Ectodermal cell (in vitro differentiated cells): ENCODE data around the gene LGALS9B.
"Not testable (repeated sequence)": the region's sequence is repeated elsewhere in the genome, so short reads cannot be mapped to it uniquely, and the experiment has no call there.

Source experiments
- H3K27ac ChIP-seq: 2 replicates; pipeline ENCODE4 v1.7.0; 2013; ENCODE audit warnings: mild to moderate bottlenecking, low read depth, low read length; ENCODE audit not compliant: insufficient read depth, poor library complexity, severe bottlenecking
- H3K27me3 ChIP-seq: 2 replicates; pipeline ENCODE4 v1.7.0; 2013; ENCODE audit warnings: mild to moderate bottlenecking, low read length; ENCODE audit not compliant: insufficient read depth, control insufficient read depth, poor library complexity, severe bottlenecking
- H3K36me3 ChIP-seq: one replicate; pipeline ENCODE4 v1.7.0; 2013; ENCODE audit warnings: low read length; ENCODE audit not compliant: control insufficient read depth, insufficient read depth
- H3K4me1 ChIP-seq: one replicate; pipeline ENCODE4 v1.7.0; 2013; ENCODE audit warnings: low read length; ENCODE audit not compliant: control insufficient read depth, insufficient read depth
- H3K4me3 ChIP-seq: 2 replicates; pipeline ENCODE4 v1.7.0; 2013; ENCODE audit warnings: low read depth, low read length, control low read depth; ENCODE audit not compliant: insufficient read depth
- H3K9me3 ChIP-seq: 2 replicates; pipeline ENCODE4 v1.7.0; 2013; ENCODE audit warnings: mild to moderate bottlenecking, low read length, moderate library complexity; ENCODE audit not compliant: control insufficient read depth
- WGBS, 2 experiments: methylation state at CpG; one replicate each; pipeline ENCODE4 v1.1.7; 2013; ENCODE audit warnings: missing lambda C conversion rate in 2 of 2; 5-methylcytosine and 5-hydroxymethylcytosine counted together

Gene LGALS9B

DNA sequence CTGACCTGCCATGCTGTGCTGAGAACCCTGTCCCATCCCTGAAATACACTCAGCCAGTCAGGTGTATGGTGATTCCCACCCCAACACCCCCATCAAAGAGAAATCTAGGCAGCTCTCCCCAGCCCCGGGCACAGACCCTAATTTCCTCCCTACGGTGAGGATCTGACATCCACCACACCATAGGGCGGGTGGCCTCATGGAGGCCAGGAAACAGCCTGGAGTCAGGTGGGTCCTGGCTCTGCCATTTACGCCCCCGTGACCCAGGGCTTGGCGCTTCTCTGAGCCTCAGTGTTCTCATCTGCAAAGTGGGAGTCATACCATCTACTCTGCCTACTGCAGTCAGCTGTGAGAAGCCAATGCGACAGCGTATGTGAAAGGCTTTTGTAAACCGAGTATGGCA, 27.4 kb upstream of the LGALS9B start:
- 88 to 100% methylated on average over 6 of the region's 9 CpGs for WGBS, 2 experiments
- H3K4me3 ChIP-seq, H3K4me1 ChIP-seq, H3K9me3 ChIP-seq, H3K36me3 ChIP-seq, H3K27ac ChIP-seq, H3K27me3 ChIP-seq: not testable (repeated sequence)

DNA sequence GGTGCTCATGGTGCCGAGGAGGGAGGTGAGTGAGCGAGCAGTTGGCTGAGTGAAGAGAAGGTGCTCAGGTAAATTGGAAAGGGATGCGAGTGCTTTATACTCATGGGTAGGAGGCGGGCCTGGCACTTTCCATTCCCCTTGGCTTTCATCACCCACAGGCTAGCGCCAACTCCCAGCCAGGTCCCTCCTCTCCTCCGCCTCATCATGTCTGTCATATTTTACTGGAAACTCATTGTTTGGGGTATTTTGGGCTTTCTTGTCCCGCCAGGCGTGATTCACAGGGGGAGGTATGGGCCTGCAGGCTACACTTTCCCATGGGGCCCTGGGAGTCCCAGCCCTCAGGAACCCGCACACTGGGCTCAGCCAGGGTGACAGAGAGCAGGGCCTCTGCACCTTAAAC, 26.8 kb upstream of the LGALS9B start:
- 100% methylated on average over 4 of the region's 9 CpGs; no CpG with 5 or more reads in 1 of the 2 experiments for WGBS, 2 experiments

DNA sequence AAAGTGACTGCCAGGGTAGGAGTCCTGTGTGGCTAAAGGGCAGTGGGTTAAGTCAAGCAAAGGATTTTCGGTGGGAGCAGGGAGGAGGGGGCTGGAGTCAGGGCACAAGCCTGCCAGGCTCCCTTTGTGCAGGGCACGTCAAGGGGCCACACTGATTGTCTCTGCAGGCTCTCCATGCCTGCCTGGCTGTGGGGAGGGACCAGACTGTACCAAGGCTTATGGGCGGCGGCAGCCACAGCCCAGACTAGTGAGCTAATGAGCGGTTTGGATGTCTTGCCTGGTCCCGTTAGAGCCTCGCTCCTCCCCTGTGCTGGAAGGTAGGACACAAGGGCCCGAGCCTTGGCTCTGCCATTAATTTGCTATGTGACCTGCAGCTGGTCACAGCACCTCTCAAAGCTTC, 25.6 kb upstream of the LGALS9B start:
- H3K4me3 ChIP-seq, H3K4me1 ChIP-seq, H3K9me3 ChIP-seq, H3K27ac ChIP-seq, H3K36me3 ChIP-seq, H3K27me3 ChIP-seq: not testable (repeated sequence)
- WGBS, 2 experiments = 95% methylated on average over 5 of the region's 8 CpGs

More for the DNA sequence above, 26.8 kb upstream of the LGALS9B start:
- not testable (repeated sequence) for H3K27me3 ChIP-seq, H3K27ac ChIP-seq, H3K4me1 ChIP-seq, H3K9me3 ChIP-seq, H3K4me3 ChIP-seq, H3K36me3 ChIP-seq

DNA sequence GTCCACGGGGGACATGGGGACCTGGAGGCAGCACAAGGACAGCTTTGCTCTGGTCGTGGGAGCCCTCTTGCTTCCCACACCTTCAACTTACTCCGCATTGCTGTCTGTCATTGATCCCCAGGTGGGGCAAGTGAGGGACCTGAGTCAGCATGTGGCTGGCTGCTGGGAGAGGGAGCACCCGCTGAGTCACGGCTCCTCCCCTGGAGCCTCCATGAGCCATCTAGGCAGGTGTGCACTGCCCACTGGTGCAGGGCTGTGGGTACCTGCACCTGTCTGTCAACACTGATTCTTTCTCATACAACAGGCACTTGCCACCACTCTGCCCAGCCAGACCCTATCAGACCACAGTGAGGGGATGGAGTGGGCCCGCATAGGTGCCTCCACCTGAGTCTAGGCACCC, 24.8 kb upstream of the LGALS9B start:
- not testable (repeated sequence) for H3K9me3 ChIP-seq, H3K27ac ChIP-seq, H3K36me3 ChIP-seq, H3K4me3 ChIP-seq, H3K27me3 ChIP-seq, H3K4me1 ChIP-seq
- WGBS, 2 experiments = 80 to 85% methylated on average over 3 of the region's 6 CpGs

GRCh38 chr17:20484930-20485329, 17.6 kb upstream of the LGALS9B start:
- H3K4me3 ChIP-seq, H3K9me3 ChIP-seq, H3K27ac ChIP-seq, H3K27me3 ChIP-seq, H3K4me1 ChIP-seq, H3K36me3 ChIP-seq: not testable (repeated sequence)
- WGBS, 2 experiments = 13 to 14% methylated on average over 4 to 5 of the region's 6 CpGs

GRCh38 chr17:20479889-20480591, 12.7 kb upstream of the LGALS9B start:
- not testable (repeated sequence) for H3K9me3 ChIP-seq, H3K4me1 ChIP-seq, H3K27ac ChIP-seq, H3K4me3 ChIP-seq, H3K27me3 ChIP-seq, H3K36me3 ChIP-seq
- 93% methylated on average over 6 of the region's 8 CpGs for WGBS, 2 experiments

DNA sequence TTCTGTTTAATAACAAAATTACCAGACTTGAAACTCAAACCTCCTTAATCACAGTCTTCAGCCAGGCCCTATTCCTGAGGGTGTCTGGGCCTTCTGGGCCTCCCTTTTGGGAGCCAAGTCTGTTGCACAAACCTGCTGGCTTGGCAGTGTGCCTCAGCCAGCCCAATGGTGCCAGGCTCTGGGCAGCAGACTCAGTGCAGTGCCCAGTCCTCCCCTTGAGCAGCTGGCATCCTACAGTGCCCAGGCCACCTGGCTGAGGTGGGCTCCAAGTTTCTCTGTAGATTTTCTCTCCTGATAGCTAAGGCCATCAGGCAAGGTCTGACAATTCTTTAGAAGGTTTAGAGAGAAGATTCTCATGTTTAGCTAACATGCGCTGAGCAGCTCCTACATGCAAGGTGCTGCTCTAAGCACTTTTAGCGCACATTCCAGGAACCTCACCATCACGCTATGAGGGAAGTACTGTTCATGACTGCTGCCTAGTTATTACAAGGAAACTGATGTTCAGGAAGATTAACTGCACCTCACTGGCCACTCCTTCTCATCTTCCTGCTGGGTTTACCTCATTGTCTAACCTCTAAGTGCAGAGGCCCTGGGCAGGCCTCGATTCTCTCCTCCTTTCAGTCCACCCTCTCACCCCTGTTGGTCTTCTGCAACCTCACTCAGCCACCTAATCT, 10.2 kb upstream of the LGALS9B start:
- WGBS, 2 experiments = 91 to 97% methylated on average over 2 to 3 of the region's 4 CpGs
- H3K9me3 ChIP-seq, H3K4me1 ChIP-seq, H3K36me3 ChIP-seq, H3K4me3 ChIP-seq, H3K27me3 ChIP-seq, H3K27ac ChIP-seq: not testable (repeated sequence)

DNA sequence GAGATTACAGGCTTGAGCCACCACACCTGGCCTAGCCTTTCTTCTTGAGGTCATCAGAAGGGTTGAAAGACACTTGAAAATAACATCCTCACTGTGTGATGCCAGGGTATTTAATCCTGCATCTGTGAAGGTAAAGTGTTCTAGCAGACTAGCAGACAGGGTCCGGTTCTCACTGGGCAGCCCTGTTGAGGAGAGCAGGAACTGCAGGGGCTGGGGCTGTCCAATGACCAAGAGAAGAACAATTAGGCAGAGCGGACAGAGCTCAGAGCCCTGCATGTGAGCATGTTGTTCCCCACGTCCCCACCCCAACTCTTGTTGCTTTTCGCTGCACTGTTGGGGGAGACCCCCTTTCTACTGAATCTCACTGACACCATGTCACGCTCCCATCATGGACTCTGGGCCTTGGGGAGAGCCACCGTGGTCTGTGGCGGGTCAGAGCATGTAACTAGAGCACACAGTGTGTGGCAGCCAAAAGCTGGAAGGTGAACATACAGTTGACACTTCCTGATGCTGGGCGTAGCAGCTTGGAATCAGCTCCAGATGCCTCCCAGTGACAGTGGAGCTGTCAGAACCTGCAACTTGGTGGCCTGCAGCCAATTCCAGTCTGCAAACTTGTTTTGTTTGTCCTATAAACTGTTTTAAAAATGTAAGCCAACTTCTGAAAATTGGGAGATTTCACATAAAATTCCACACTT, 7.9 kb upstream of the LGALS9B start:
- H3K27me3 ChIP-seq, H3K9me3 ChIP-seq, H3K4me3 ChIP-seq, H3K36me3 ChIP-seq, H3K27ac ChIP-seq, H3K4me1 ChIP-seq: not testable (repeated sequence)
- 91 to 92% methylated on average over 6 of the region's 8 CpGs for WGBS, 2 experiments

GRCh38 chr17:20474081-20474480, 6.7 kb upstream of the LGALS9B start:
- not testable (repeated sequence) for H3K27me3 ChIP-seq, H3K4me1 ChIP-seq, H3K4me3 ChIP-seq, H3K9me3 ChIP-seq, H3K27ac ChIP-seq, H3K36me3 ChIP-seq

DNA sequence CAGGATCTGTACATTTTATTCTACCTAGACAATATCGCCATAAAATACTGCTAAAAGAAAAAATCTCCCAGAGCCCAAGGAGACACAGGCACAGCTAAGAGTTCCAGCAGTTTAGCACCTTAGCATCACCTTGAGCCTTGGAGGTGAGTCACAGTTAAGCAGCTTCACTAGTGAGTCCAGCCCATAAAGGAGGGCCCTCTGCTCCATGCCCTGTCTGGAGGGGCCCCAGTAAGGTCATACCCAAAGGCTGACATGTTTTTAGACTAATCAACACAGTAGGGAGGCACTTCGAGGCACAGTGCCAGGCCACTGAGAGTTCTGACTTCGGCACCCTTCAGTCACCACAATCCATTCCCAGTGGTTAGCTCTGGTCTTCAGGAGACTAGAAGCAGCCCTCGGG, 2.6 kb upstream of the LGALS9B start:
- H3K27ac ChIP-seq, H3K4me3 ChIP-seq, H3K27me3 ChIP-seq, H3K36me3 ChIP-seq, H3K9me3 ChIP-seq, H3K4me1 ChIP-seq: not testable (repeated sequence)
- WGBS, 2 experiments = 92 to 100% methylated on average over 1 of the region's 4 CpGs
